GM12873 (cell line): ENCODE measurements around the gene SPPL2B.

ENCODE experiments used
- CTCF ChIP-seq: IDR thresholded peaks from 2 replicates; pipeline ENCODE4 v1.5.1; 2012; ENCODE audit warnings: low read depth, mild to moderate bottlenecking, moderate library complexity, low read length, control low read depth; ENCODE audit not compliant: insufficient read depth; ENCODE audit errors: missing control alignments

SPPL2B gene

GRCh38 chr19:2352121-2352520 is 23.6 kb downstream of the SPPL2B start:
- TF ChIP-seq CTCF, result no peak

- TF ChIP-seq CTCF, result no peak
Measured at GRCh38 chr19:2353159-2353886, 24.8 kb downstream of the SPPL2B start.

- TF ChIP-seq CTCF, result no peak
Measured at GRCh38 chr19:2353887-2354592, 25.6 kb downstream of the SPPL2B start.

DNA sequence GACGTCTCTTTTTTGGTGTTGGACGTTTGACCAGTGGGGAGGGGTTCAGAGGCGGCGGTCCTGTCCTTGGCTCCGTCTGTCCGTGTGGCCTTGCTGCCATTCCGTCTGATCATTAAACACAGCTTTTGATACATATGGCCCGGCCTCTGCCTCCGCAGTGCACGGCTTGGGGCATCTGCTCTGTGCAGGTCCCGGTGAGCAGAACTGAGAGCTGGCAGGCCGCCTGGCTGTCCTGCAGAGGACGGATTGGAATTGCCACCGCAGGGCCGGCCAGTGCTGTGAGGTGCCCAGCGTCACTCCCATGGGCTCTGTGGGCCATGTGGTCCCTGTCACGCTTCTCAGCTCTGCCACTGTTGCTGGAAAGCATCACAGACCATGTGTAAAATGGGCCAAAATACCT is 26.2 kb downstream of the SPPL2B start:
- TF ChIP-seq CTCF, result no peak

DNA sequence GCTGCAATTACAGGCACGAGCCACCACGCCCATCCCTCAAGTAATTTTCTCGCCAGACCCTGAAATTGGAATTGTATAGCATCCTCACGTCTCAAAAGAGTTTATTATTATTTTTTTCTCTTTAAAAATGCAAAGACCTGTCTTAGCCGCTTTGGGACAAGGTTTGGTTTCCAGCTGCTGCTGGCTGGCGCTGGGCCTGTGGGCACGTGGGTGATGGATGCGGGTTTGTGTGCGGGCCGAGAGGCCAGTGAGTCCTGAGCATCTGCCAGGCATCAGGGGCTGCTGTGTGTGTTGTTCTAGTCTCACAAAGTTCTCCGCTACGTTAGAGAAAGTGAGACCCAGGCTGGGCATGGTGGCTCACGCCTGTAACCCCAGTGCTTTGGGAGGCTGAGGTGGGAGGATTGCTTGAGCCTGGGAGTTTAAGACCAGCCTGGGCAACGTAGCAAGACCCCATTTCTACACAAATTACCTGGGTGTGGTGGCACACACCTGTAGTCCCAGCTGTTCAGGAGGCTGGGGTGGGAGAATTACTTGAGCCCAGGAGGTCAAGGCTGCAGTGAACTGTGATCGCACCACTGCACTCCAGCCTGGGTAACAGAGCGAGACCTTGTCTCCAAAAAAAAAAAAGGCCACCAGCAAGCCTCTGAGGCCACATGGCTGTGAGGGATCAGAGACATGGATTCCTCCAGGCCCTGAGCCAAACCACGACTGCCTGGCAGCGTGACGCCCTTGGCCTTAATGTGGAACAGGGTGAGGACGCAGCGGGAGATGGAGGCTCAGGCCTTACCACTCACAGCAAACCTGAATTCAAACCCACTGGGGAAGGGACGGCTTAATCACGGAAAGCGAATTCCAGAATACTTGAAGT is 26.9 kb downstream of the SPPL2B start:
- no peak for TF ChIP-seq CTCF

GRCh38 chr19:2356036-2356646 is 27.7 kb downstream of the SPPL2B start:
- TF ChIP-seq CTCF, result peak; percentile 4
